H9 (cell line): Measurements from ENCODE around the gene RELB. TPM values are rescaled to one million over a fixed set of nuclear protein-coding genes. Genes with fewer than 3 reads are reported as not detected.
A peak's percentile ranks its signal among the peaks of the same experiment; 100 is the strongest.

Source experiments
- DNase-seq: peaks from one replicate; pipeline ENCODE4 v3.0.0-alpha.2; 2017
- H2AFZ ChIP-seq: one replicate; pipeline ENCODE4 v1.6.1; 2013; ENCODE audit warnings: mild to moderate bottlenecking, low read length, control low read depth, moderate library complexity
- H2AK5ac ChIP-seq: 2 replicates; pipeline ENCODE4 v1.6.1; 2013; ENCODE audit warnings: low read length, control low read depth, mixed read lengths; ENCODE audit not compliant: insufficient read length
- H2BK120ac ChIP-seq: one replicate; pipeline ENCODE4 v1.6.1; 2013; ENCODE audit warnings: low read depth, mild to moderate bottlenecking, low read length, control low read depth, inconsistent platforms; ENCODE audit not compliant: poor library complexity, severe bottlenecking
- H2BK12ac ChIP-seq: 2 replicates; pipeline ENCODE4 v1.6.1; 2013; ENCODE audit warnings: low read length, control low read depth, mixed read lengths, low read depth; ENCODE audit not compliant: insufficient read length
- H2BK15ac ChIP-seq: 2 replicates; pipeline ENCODE4 v1.6.1; 2013; ENCODE audit warnings: low read depth, low read length, control low read depth
- H2BK20ac ChIP-seq: one replicate; pipeline ENCODE4 v1.6.1; 2013; ENCODE audit warnings: low read depth, mild to moderate bottlenecking, low read length, control low read depth, inconsistent platforms; ENCODE audit not compliant: poor library complexity, severe bottlenecking
- H2BK5ac ChIP-seq: 2 replicates; pipeline ENCODE4 v1.6.1; 2013; ENCODE audit warnings: low read length, control low read depth, mixed read lengths; ENCODE audit not compliant: insufficient read length
- H3K14ac ChIP-seq: 2 replicates; pipeline ENCODE4 v1.6.1; 2013; ENCODE audit warnings: low read length, control low read depth; ENCODE audit not compliant: insufficient read depth
- H3K18ac ChIP-seq: 2 replicates; pipeline ENCODE4 v1.6.1; 2013; ENCODE audit warnings: low read depth, mild to moderate bottlenecking, mixed read lengths, low read length, control low read depth; ENCODE audit not compliant: insufficient read length
- H3K23ac ChIP-seq: 2 replicates; pipeline ENCODE4 v1.6.1; 2013; ENCODE audit warnings: low read length, control low read depth, mixed read lengths, low read depth; ENCODE audit not compliant: insufficient read length
- H3K23me2 ChIP-seq: 2 replicates; pipeline ENCODE4 v1.6.1; 2013; ENCODE audit warnings: low read depth, mild to moderate bottlenecking, mixed read lengths, low read length, control low read depth; ENCODE audit not compliant: insufficient read length, poor library complexity, severe bottlenecking
- H3K27ac ChIP-seq: 2 replicates; pipeline ENCODE4 v1.5.1; 2013; ENCODE audit warnings: low read length, control low read depth, mixed read lengths, low read depth; ENCODE audit not compliant: insufficient read length
- H3K27me3 ChIP-seq: 2 replicates; pipeline ENCODE4 v1.6.1; 2013; ENCODE audit warnings: low read length, control low read depth, inconsistent platforms; ENCODE audit not compliant: insufficient read depth
- H3K4ac ChIP-seq: 2 replicates; pipeline ENCODE4 v1.6.1; 2013; ENCODE audit warnings: low read depth, mild to moderate bottlenecking, control low read depth, inconsistent platforms, low read length, moderate library complexity
- H3K4me1 ChIP-seq: 2 replicates; pipeline ENCODE4 v1.6.1; 2013; ENCODE audit warnings: low read length, control low read depth, inconsistent platforms; ENCODE audit not compliant: insufficient read depth
- H3K4me2 ChIP-seq: 2 replicates; pipeline ENCODE4 v1.6.1; 2013; ENCODE audit warnings: low read length, control low read depth, mixed read lengths; ENCODE audit not compliant: insufficient read length, insufficient read depth
- H3K56ac ChIP-seq: 2 replicates; pipeline ENCODE4 v1.6.1; 2013; ENCODE audit warnings: low read depth, mild to moderate bottlenecking, mixed read lengths, low read length, control low read depth; ENCODE audit not compliant: insufficient read length
- H3K79me1 ChIP-seq: 2 replicates; pipeline ENCODE4 v1.6.1; 2013; ENCODE audit warnings: low read depth, mild to moderate bottlenecking, moderate library complexity, low read length, control low read depth, inconsistent platforms; ENCODE audit not compliant: insufficient read depth, poor library complexity, severe bottlenecking
- H3K79me2 ChIP-seq: 2 replicates; pipeline ENCODE4 v1.6.1; 2013; ENCODE audit warnings: low read length, control low read depth, inconsistent platforms; ENCODE audit not compliant: insufficient read depth
- H3K9ac ChIP-seq: 2 replicates; pipeline ENCODE4 v1.6.1; 2013; ENCODE audit warnings: low read length, control low read depth, mixed read lengths; ENCODE audit not compliant: insufficient read length; ENCODE audit errors: extremely low read depth
- H3K9me3 ChIP-seq: one replicate; pipeline ENCODE4 v1.6.1; 2013; ENCODE audit warnings: low read depth, low read length, inconsistent platforms; ENCODE audit not compliant: control insufficient read depth
- H3T11ph ChIP-seq: one replicate; pipeline ENCODE4 v1.6.1; 2013; ENCODE audit warnings: mild to moderate bottlenecking, low read length, control low read depth, inconsistent platforms
- H4K20me1 ChIP-seq: one replicate; pipeline ENCODE4 v1.6.1; 2013; ENCODE audit not compliant: control insufficient read depth, insufficient read length, insufficient read depth
- H4K5ac ChIP-seq: 2 replicates; pipeline ENCODE4 v1.6.1; 2013; ENCODE audit warnings: low read depth, mild to moderate bottlenecking, mixed read lengths, low read length, control low read depth; ENCODE audit not compliant: insufficient read length
- H4K8ac ChIP-seq: replicated peaks from 2 replicates; pipeline ENCODE4 v1.6.1; 2013; ENCODE audit warnings: low read length, control low read depth, mixed read lengths, low read depth; ENCODE audit not compliant: insufficient read length
- H4K91ac ChIP-seq: 2 replicates; pipeline ENCODE4 v1.6.1; 2013; ENCODE audit warnings: low read depth, mild to moderate bottlenecking, moderate library complexity, mixed read lengths, low read length, control low read depth; ENCODE audit not compliant: insufficient read length
- H3K27ac Mint-ChIP-seq, 3 experiments: 2 replicates in 2 of 3; 3 replicates in 1 of 3; pipeline ENCODE4 v1.8.0; 2020 to 2021; ENCODE audit warnings: mixed read lengths in 3 of 3, mild to moderate bottlenecking in 1 of 3, moderate library complexity in 1 of 3
- H3K27me3 Mint-ChIP-seq: 2 replicates; pipeline ENCODE4 v1.8.0; 2021; ENCODE audit warnings: low read depth, mild to moderate bottlenecking, moderate library complexity, mixed read lengths
- H3K36me3 Mint-ChIP-seq, 3 experiments: 2 replicates in 2 of 3; 3 replicates in 1 of 3; pipeline ENCODE4 v1.8.0; 2020 to 2021; ENCODE audit warnings: low read depth in 3 of 3, mixed read lengths in 3 of 3; ENCODE audit not compliant: insufficient read depth in 1 of 3
- H3K4me1 Mint-ChIP-seq, 2 experiments: 2 replicates each; pipeline ENCODE4 v1.8.0; 2020; ENCODE audit warnings: mixed read lengths in 2 of 2
- H3K4me3 Mint-ChIP-seq, 2 experiments: 2 replicates in 1 of 2; 3 replicates in 1 of 2; pipeline ENCODE4 v1.8.0; 2020 to 2021; ENCODE audit warnings: mild to moderate bottlenecking in 2 of 2, mixed read lengths in 2 of 2, moderate library complexity in 1 of 2
- H3K9me3 Mint-ChIP-seq, 2 experiments: 2 replicates in 1 of 2; 3 replicates in 1 of 2; pipeline ENCODE4 v1.8.0; 2020; ENCODE audit warnings: mild to moderate bottlenecking in 2 of 2, mixed read lengths in 2 of 2, moderate library complexity in 1 of 2
- WGBS: extraction: QIAGEN DNeasy Blood & Tissue Kit; methylation state at CpG from one replicate; pipeline ENCODE4 v1.1.7; 2013; ENCODE audit warnings: missing lambda C conversion rate, low lambda C conversion rate, mixed read lengths; ENCODE audit not compliant: insufficient read length; ENCODE audit errors: extremely low coverage; 5-methylcytosine and 5-hydroxymethylcytosine counted together
- total RNA-seq: library from RNA; stranded (reverse); gene quantifications from 2 replicates; pipeline ENCODE4 v1.2.1, GENCODE V29; 2021
- TF ChIP-seq, protein P1 (sequence below): fragments of 200-600 bp; sonication (generic); conservative IDR thresholded peaks from 3 replicates; pipeline ENCODE4 v1.8.0; 2021; ENCODE audit warnings: antibody characterized with exemption, mild to moderate bottlenecking

The RELB gene
- total RNA-seq, 1 experiment from 2014 or later: 13.7 TPM

DNA sequence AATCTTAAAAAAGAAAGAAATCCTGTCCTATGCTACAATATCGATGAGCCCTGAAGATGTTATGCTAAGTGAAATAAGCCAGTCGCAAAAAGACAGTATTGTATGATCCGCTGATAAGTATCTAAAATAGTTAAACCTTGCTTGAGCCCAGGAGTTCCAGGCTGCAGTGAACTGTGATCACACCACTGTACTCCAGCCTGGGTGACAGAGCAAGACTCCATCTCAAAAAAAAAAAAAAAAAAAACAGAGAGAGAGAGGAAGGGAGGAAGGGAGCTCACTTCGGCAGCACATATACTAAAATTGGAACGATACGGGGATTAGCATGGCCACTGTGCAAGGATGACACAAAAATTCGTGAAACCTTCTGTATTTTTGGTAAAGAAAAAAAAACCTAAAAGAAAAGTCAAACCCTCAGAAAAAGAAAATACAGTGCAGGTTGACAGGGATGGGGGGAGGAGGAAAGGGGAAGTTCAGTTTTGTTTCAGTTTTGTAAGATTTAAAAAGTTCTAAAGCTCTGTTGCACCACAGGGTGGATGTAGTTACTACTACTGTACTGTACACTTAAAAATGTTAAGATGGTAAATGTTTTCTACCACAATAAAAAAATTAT, 46.0 kb downstream of the RELB start:
- H3T11ph ChIP-seq: no peak overlapping the region
- no peak for DNase-seq
- no peak overlapping the region for H3K23ac ChIP-seq
- no peak overlapping the region for H3K9ac ChIP-seq
- no peak overlapping the region for H2BK12ac ChIP-seq
- H3K27ac Mint-ChIP-seq: peak overlapping the region in 2 of 3 experiments; percentile 43 to 85; a peak in 2 of 7 replicates
- no peaks in the 10 kb centered on the region; a peak in 1 of 5 replicates for H3K9me3 Mint-ChIP-seq
- WGBS: no CpG with 5 or more reads among the region's 7 CpGs
- H3K18ac ChIP-seq: no peak overlapping the region
- no peak overlapping the region for H4K5ac ChIP-seq
- H2BK120ac ChIP-seq: no peak overlapping the region
- H2BK15ac ChIP-seq: no peak overlapping the region
- H3K9me3 ChIP-seq: no peaks in the 10 kb centered on the region
- H3K4ac ChIP-seq: no peak overlapping the region
- no peaks in the 10 kb centered on the region for H3K27me3 Mint-ChIP-seq
- no peak overlapping the region; a peak in 1 of 5 replicates for H3K4me3 Mint-ChIP-seq
- H3K36me3 Mint-ChIP-seq: peaks cover 14 to 52% (median 46%) of the 10 kb centered on the region in 3 experiments; a peak in 6 of 7 replicates
- peaks cover 5% of the 10 kb centered on the region; the same call in 1 of the 2 replicates for H3K79me2 ChIP-seq
- H3K4me1 Mint-ChIP-seq: no peaks in the 10 kb centered on the region; a peak in 2 of 4 replicates
- no peaks in the 10 kb centered on the region for H3K27me3 ChIP-seq
- no peak overlapping the region for H3K27ac ChIP-seq
- no peak overlapping the region for H2AFZ ChIP-seq
- no peaks in the 10 kb centered on the region for H3K4me1 ChIP-seq
- TF ChIP-seq, protein P1, sequence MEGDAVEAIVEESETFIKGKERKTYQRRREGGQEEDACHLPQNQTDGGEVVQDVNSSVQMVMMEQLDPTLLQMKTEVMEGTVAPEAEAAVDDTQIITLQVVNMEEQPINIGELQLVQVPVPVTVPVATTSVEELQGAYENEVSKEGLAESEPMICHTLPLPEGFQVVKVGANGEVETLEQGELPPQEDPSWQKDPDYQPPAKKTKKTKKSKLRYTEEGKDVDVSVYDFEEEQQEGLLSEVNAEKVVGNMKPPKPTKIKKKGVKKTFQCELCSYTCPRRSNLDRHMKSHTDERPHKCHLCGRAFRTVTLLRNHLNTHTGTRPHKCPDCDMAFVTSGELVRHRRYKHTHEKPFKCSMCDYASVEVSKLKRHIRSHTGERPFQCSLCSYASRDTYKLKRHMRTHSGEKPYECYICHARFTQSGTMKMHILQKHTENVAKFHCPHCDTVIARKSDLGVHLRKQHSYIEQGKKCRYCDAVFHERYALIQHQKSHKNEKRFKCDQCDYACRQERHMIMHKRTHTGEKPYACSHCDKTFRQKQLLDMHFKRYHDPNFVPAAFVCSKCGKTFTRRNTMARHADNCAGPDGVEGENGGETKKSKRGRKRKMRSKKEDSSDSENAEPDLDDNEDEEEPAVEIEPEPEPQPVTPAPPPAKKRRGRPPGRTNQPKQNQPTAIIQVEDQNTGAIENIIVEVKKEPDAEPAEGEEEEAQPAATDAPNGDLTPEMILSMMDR: no peak
- H2BK5ac ChIP-seq: no peak overlapping the region
- H4K91ac ChIP-seq: no peak overlapping the region
- H3K56ac ChIP-seq: no peak overlapping the region
- no peak overlapping the region for H4K8ac ChIP-seq
- H3K23me2 ChIP-seq: no peaks in the 10 kb centered on the region
- no peaks in the 10 kb centered on the region for H4K20me1 ChIP-seq
- no peak overlapping the region for H3K14ac ChIP-seq
- H2BK20ac ChIP-seq: no peak overlapping the region
- H3K4me2 ChIP-seq: no peak overlapping the region
- H2AK5ac ChIP-seq: no peak overlapping the region
- H3K79me1 ChIP-seq: no peaks in the 10 kb centered on the region
